ENCODE data around the gene CDKN2AIPNL. TPM values are rescaled to one million over a fixed set of nuclear protein-coding genes. Genes with fewer than 3 reads are reported as not detected.
A peak's percentile ranks its signal among the peaks of the same experiment; 100 is the strongest.

CDKN2AIPNL gene
- total and polyA plus RNA-seq, 2 of the 13 experiments (the other 11 are each of a cell fraction or from before 2014, with no cell fraction given): 17.4 to 46.5 TPM

DNA sequence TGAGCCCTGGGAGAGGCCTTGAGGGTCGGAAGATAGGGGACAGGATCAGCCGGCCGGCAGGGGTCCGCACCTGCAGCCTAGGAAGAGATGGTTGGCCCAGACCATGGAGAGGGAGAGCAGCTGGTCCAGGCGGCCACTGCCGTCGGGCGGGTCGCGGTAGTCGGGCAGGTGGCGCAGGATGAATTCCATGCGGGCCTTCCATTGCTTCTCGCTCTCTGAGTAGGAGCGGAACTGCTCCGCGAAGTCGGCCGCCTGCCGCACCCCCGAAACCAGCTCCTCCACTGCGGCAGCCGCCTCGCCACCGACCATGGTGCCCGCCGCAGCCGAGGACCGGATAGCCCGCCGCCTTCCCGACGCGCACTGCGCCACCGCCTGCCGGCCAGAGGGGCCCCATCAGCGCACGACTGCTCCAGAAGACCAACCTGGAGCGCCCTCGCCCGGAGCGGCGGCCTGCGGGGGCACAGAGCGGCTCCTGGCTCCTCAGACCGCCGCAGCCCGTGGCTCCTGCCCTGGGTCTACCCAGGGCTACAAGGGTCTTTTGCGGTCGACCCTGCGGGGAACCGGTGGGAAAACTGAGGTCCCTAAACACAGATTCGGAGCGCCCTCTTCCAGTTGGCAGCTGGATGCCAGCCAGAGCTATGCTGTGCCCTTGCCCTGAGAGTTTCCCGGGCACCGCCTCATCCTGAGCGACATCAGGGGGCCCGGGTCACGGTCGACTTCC lies at the start of gene CDKN2AIPNL (continued):
- TF ChIP-seq ZNF337 (CRISPR knock-in tag; IDR thresholded peaks at IDR 0.05; ENCODE audit: borderline replicate concordance, low read depth): 0 out of 2 replicates have a peak, but pooled peaks have one; percentile 52
- no peak for TF ChIP-seq ZSCAN30 (CRISPR knock-in tag; IDR thresholded peaks at IDR 0.05)
- TF ChIP-seq FOXK1 (CRISPR knock-in tag; IDR thresholded peaks at IDR 0.05; ENCODE audit: borderline replicate concordance, low read depth): peak; percentile 89
- no peak for TF ChIP-seq SNRNP70 (IDR thresholded peaks at IDR 0.05; ENCODE audit: low read depth, low read length)
- no peak for TF ChIP-seq ATM (IDR thresholded peaks at IDR 0.05; ENCODE audit: borderline replicate concordance)
- TF ChIP-seq ETV6 (CRISPR knock-in tag; conservative IDR thresholded peaks at IDR 0.05): peak; percentile 88
- TF ChIP-seq, protein P1, sequence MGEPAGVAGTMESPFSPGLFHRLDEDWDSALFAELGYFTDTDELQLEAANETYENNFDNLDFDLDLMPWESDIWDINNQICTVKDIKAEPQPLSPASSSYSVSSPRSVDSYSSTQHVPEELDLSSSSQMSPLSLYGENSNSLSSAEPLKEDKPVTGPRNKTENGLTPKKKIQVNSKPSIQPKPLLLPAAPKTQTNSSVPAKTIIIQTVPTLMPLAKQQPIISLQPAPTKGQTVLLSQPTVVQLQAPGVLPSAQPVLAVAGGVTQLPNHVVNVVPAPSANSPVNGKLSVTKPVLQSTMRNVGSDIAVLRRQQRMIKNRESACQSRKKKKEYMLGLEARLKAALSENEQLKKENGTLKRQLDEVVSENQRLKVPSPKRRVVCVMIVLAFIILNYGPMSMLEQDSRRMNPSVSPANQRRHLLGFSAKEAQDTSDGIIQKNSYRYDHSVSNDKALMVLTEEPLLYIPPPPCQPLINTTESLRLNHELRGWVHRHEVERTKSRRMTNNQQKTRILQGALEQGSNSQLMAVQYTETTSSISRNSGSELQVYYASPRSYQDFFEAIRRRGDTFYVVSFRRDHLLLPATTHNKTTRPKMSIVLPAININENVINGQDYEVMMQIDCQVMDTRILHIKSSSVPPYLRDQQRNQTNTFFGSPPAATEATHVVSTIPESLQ (CRISPR knock-in tag; conservative IDR thresholded peaks at IDR 0.05): no peak
- no peak for TF ChIP-seq HDAC6 (IDR thresholded peaks at IDR 0.05; ENCODE audit: low read depth, low read length)
- no peak for TF ChIP-seq FOSL1 (CRISPR knock-in tag; IDR thresholded peaks at IDR 0.05; ENCODE audit: borderline replicate concordance)
- 0 out of 2 replicates have a peak, but pooled peaks have one; percentile 79 for TF ChIP-seq ZNF672 (CRISPR knock-in tag; IDR thresholded peaks at IDR 0.05)
- TF ChIP-seq, protein P2, sequence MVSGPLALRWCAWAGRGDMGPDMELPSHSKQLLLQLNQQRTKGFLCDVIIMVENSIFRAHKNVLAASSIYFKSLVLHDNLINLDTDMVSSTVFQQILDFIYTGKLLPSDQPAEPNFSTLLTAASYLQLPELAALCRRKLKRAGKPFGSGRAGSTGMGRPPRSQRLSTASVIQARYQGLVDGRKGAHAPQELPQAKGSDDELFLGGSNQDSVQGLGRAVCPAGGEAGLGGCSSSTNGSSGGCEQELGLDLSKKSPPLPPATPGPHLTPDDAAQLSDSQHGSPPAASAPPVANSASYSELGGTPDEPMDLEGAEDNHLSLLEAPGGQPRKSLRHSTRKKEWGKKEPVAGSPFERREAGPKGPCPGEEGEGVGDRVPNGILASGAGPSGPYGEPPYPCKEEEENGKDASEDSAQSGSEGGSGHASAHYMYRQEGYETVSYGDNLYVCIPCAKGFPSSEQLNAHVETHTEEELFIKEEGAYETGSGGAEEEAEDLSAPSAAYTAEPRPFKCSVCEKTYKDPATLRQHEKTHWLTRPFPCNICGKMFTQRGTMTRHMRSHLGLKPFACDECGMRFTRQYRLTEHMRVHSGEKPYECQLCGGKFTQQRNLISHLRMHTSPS (CRISPR knock-in tag; IDR thresholded peaks at IDR 0.05; ENCODE audit: low read depth): peak; percentile 64
- no peak for TF ChIP-seq ZNF3 (CRISPR knock-in tag; IDR thresholded peaks at IDR 0.05)
- TF ChIP-seq PITX1 (CRISPR knock-in tag; IDR thresholded peaks at IDR 0.05): peak; percentile 65
- TF ChIP-seq PTBP1 (IDR thresholded peaks at IDR 0.05; ENCODE audit: low read depth, low read length, poor library complexity, severe bottlenecking): no peak
- peak; percentile 99 for TF ChIP-seq POGZ (CRISPR knock-in tag; IDR thresholded peaks at IDR 0.05)
- TF ChIP-seq MEIS1 (CRISPR knock-in tag; IDR thresholded peaks at IDR 0.05; ENCODE audit: borderline replicate concordance): peak; percentile 97
- TF ChIP-seq, protein P3, sequence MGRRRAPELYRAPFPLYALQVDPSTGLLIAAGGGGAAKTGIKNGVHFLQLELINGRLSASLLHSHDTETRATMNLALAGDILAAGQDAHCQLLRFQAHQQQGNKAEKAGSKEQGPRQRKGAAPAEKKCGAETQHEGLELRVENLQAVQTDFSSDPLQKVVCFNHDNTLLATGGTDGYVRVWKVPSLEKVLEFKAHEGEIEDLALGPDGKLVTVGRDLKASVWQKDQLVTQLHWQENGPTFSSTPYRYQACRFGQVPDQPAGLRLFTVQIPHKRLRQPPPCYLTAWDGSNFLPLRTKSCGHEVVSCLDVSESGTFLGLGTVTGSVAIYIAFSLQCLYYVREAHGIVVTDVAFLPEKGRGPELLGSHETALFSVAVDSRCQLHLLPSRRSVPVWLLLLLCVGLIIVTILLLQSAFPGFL (CRISPR knock-in tag; IDR thresholded peaks at IDR 0.05): no peak; the same call in 1 of the 2 replicates
- TF ChIP-seq ZNF83 (CRISPR knock-in tag; IDR thresholded peaks at IDR 0.05; ENCODE audit: borderline replicate concordance): no peak
- TF ChIP-seq ZNF788 (CRISPR knock-in tag; IDR thresholded peaks at IDR 0.05; ENCODE audit: borderline replicate concordance): peak; percentile 100
- TF ChIP-seq PHF8 (CRISPR knock-in tag; IDR thresholded peaks at IDR 0.05): peak; percentile 94
- TF ChIP-seq EED (CRISPR knock-in tag; IDR thresholded peaks at IDR 0.05): peak; percentile 85
- TF ChIP-seq, protein P4, sequence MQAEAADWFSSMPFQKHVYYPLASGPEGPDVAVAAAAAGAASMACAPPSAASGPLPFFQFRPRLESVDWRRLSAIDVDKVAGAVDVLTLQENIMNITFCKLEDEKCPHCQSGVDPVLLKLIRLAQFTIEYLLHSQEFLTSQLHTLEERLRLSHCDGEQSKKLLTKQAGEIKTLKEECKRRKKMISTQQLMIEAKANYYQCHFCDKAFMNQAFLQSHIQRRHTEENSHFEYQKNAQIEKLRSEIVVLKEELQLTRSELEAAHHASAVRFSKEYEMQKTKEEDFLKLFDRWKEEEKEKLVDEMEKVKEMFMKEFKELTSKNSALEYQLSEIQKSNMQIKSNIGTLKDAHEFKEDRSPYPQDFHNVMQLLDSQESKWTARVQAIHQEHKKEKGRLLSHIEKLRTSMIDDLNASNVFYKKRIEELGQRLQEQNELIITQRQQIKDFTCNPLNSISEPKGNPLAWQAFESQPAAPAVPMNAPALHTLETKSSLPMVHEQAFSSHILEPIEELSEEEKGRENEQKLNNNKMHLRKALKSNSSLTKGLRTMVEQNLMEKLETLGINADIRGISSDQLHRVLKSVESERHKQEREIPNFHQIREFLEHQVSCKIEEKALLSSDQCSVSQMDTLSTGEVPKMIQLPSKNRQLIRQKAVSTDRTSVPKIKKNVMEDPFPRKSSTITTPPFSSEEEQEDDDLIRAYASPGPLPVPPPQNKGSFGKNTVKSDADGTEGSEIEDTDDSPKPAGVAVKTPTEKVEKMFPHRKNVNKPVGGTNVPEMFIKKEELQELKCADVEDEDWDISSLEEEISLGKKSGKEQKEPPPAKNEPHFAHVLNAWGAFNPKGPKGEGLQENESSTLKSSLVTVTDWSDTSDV (CRISPR knock-in tag; IDR thresholded peaks at IDR 0.05): peak; percentile 96
- TF ChIP-seq ZNF468 (CRISPR knock-in tag; IDR thresholded peaks at IDR 0.05): peak; percentile 93; the same call in 1 of the 2 replicates

Measured in HepG2 (cell line).